AG10803 (cell line): ENCODE data around the gene TBCD.

Experiments
- DNase-seq: peaks from one replicate; pipeline ENCODE4 v3.0.0; 2010; ENCODE audit warnings: low read depth
- H3K4me3 ChIP-seq: 2 replicates; pipeline ENCODE4 v1.5.1; 2011; ENCODE audit warnings: mild to moderate bottlenecking, low read length, control low read depth
- TF ChIP-seq, protein P1 (sequence below): conservative IDR thresholded peaks from 2 replicates; pipeline ENCODE4 v1.5.1; 2011; ENCODE audit warnings: mild to moderate bottlenecking, low read length, control low read depth, inconsistent platforms

TBCD gene

DNA sequence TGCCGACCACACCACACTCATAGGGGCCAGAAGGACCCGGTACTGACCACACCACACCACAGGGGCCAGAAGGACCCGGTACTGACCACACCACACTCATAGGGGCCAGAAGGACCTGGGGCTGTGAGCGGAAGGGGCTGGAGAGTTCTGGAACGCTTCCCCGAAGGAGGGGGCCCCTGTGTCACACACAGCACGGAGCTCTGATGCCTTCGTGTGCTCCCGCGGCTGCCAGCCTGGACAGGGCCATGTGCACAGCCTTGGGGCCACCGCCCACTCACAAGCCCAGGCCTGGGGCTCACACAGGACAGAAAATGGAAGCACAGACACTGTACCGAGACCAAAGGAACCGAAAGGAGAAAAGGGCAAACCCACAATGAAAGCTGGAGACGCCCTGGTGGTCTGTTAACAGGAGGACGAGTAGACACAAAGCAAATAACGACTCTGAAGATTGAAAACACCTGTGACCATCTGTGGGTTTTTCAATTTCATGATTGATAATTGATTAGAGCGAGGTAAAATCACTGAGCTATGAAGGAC is 221.0 kb downstream of the TBCD start:
- H3K4me3 ChIP-seq = no peak overlapping the region

DNA sequence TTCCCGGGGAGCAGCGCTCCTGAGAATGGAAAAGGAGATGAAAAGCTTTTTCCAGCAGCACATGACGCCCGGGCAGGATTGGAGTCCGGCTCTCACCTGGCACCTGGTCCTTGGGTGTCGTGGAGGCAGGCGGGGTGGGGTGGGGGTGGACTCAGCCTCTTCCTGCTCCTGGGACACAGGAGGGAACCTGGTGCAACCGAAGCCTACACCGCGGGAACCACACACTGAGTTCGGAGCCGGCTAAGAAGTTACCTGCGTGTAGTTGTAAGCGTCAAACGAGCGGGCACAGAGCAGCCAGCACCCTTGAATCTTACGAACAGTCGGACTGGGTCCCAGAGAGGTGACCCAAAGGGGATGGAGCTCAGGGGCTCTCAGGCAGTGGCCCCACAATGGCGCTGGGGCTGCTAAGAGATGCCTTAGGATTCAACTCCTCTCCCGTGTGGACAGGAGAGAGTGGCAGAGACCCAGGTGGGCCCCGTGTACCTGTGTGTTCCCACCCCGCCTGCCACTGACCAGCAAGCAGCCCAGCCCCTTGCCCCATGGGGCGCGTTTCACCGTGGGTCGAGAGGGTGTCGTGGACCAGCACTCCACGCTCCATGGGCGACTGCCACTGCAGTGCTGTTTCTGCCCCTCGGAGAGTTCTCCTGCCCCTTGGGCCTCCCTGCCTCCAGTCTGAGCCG is 221.7 kb downstream of the TBCD start:
- TF ChIP-seq, protein P1, sequence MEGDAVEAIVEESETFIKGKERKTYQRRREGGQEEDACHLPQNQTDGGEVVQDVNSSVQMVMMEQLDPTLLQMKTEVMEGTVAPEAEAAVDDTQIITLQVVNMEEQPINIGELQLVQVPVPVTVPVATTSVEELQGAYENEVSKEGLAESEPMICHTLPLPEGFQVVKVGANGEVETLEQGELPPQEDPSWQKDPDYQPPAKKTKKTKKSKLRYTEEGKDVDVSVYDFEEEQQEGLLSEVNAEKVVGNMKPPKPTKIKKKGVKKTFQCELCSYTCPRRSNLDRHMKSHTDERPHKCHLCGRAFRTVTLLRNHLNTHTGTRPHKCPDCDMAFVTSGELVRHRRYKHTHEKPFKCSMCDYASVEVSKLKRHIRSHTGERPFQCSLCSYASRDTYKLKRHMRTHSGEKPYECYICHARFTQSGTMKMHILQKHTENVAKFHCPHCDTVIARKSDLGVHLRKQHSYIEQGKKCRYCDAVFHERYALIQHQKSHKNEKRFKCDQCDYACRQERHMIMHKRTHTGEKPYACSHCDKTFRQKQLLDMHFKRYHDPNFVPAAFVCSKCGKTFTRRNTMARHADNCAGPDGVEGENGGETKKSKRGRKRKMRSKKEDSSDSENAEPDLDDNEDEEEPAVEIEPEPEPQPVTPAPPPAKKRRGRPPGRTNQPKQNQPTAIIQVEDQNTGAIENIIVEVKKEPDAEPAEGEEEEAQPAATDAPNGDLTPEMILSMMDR = no peak
- H3K4me3 ChIP-seq = no peak overlapping the region
- DNase-seq = no peak

More for the DNA sequence above, 221.0 kb downstream of the TBCD start:
- DNase-seq = no peak
- TF ChIP-seq, protein P1 = no peak

DNA sequence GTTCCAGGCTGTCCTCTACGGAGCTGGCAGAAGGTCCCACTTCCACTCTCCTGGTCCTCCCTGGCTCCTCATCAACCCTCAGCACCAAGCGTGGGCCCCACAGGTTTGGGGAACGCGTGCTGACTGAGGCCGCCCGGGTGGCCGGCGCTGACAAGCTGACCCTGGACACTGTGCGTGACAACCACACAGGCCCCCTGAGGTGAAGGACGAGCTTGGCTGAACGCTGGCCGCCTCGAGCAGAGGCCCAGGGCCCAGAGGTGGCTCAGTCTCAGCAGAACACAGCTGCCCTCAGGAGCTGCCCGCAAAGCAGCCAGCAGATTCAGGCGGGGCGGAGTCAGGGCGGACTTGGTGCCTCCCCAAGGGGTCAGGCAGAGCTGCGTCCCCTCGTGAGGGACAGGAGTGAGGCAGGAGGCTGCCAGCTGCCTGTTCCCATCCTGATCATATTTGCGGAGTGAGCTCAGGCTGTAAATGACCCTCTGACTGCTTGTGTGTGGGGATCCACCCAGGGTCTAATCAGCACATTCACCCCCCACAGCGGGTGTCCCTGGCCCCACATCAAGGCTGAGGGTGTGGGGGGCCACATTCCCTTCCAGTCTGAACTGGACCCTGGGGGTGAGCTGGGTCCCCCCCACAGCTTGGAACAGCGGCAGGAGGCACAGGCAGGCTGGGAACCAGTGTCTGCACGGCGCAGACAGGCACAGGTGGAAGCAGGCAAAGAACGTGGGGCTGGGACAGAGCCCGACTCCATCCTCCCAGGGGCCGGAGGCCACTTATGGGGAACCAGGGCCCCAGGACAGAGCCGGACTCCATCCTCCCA is 222.5 kb downstream of the TBCD start:
- TF ChIP-seq, protein P1 = no peak
- no peak for DNase-seq
- no peak overlapping the region for H3K4me3 ChIP-seq

DNA sequence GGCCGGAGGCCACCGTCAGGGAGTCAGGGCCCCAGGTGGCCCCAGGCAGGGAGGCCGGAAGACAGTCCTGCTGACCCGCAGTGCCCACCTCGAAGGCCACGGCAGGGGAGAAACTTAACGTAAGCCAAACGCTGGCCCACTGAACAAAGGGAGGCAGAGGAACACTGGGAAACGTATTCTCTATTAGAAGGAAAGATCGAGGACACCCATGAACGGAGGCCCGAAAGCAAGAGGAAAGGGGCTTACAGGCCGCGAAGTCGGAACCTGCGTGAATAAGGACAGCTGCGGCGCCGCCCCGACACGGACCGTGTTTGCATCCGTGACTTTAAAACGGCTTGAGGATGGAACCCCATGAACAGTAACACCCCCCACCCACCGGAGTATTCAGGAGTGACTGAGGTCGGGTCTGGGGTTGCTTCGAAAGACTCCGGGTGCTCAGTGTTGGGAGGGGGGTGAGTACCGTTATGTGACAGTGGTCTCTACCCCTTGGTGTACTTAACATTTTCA is 225.2 kb downstream of the TBCD start:
- no peak overlapping the region for H3K4me3 ChIP-seq
- DNase-seq = no peak
- TF ChIP-seq, protein P1 = no peak

DNA sequence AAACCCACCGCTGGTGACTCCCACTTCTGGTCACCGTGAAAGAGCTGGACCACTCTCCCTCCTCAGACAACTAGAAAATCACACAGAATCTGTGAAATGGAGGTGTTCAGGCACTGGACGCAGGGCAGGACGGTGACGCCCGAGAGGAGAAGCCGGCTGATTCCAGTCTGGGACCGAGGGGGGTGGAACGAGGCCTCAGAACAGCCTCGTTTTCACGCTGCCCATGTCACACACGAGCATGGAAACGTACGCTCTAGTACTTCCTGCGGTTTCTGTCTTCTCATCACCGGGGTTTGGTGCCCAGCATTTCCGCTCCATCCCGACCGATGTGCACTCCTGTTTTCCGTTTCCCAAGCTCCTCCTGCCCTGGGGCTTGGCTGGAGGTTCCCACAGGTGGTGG is 225.7 kb downstream of the TBCD start:
- DNase-seq = no peak
- TF ChIP-seq, protein P1 = no peak
- H3K4me3 ChIP-seq = no peak overlapping the region

DNA sequence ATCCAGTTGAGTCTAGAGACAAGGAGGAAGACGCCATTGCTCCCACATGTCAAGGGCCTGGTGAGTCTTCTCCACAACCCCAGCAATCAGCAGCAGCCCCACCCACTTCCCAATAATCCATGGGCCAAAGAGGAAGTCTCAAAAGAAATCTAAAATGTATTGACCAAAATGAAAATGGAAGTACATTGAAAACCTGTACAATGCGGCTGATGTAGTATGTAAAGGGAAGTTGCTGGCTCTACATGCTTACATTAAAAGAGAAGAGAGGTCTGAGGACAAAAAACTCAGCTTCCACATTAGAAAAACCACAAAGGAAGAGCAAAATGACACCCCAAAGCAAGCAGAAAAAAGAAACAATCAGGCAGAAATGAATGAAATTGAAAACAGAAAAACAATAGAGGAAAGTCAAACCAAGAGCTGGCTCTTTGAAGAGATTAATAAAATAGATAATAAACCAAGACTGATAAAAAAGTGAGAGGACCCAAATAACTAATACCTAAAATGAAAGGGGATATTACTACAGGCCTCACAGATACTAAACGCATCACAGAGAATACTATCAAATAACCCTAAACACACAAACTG is 227.0 kb downstream of the TBCD start:
- no peak overlapping the region for H3K4me3 ChIP-seq
- TF ChIP-seq, protein P1 = no peak
- DNase-seq = no peak
